Spleen (tissue), 7 donors: Measurements from ENCODE around the gene SGPL1.

Source experiments
- POLR2A ChIP-seq, 3 donors: fragments of 450-650 bp; IDR thresholded peaks; one replicate each; pipeline ENCODE4 v1.5.1; 2017; ENCODE audit warnings: antibody characterized with exemption in 3 of 3, mild to moderate bottlenecking in 1 of 3
- POLR2AphosphoS5 ChIP-seq, 3 donors: sonication (generic); formaldehyde crosslinking; IDR thresholded peaks; one replicate each; pipeline ENCODE4 v1.5.1; 2017; ENCODE audit warnings: antibody characterized with exemption in 3 of 3
- TF ChIP-seq, protein P1 (sequence below), 11 experiments: fragments of 200-600 bp in 7 of 11; fragments of 450-650 bp in 4 of 11; sonication (generic) in 4 of 11; IDR thresholded peaks in 8 of 11; conservative IDR thresholded peaks in 3 of 11; 1 replicate in 7 of 11; 2 replicates in 4 of 11; pipeline versions ENCODE4 v1.4.0 to v1.8.0; 2016 to 2021; ENCODE audit warnings: antibody characterized with exemption in 11 of 11, inconsistent platforms in 4 of 11, mild to moderate bottlenecking in 1 of 11
- donor health status: DM: no; HTN: no; CAD: no; lungs with moderate emphysema.
- donor health status: DM: no; HTN: no; CAD: no.
- donor health status: DM: no; HTN: no; CAD: no.

DNA sequence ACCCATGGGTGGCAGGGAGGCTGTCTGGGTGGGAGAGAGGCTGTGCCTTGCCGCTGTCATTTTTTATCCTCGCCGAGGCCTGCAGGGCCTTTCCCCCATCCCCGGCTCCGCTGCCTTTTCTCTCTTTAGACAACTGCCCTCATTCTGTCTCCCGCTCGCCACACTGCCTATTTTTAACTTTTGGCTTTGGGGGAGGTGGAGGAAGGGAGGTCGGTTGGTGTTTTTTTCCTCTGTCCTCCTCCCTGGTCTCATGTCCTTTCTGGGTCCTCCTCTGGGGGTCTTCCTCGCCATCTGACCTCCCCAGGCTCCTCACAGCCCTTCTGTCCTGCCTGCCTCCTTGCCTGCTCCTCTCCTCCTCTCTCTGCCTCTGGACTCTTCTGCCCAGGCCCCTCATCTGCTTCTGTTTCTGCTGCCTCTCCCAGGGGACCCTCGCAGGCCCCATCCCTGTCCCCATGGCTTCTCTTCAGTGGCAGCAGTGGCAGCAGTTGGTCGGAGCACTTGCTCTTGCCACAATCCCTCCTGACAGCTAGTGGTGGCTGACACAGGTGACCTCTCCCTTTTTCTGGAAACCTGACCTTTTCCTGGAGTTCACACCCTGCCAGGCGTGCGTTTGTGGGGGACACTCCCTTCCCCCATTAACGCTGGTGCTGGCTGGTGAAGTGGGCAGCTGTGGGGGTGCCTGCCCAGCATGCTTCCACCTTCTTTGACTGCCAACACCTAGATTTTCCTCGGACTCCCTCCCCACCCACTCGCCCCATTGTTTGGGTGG, 92.1 kb downstream of the SGPL1 start:
- TF ChIP-seq POLR2A (IDR thresholded peaks at IDR 0.05) (no peak), POLR2AphosphoS5 (IDR thresholded peaks at IDR 0.05) (no peak)
- TF ChIP-seq, protein P1, sequence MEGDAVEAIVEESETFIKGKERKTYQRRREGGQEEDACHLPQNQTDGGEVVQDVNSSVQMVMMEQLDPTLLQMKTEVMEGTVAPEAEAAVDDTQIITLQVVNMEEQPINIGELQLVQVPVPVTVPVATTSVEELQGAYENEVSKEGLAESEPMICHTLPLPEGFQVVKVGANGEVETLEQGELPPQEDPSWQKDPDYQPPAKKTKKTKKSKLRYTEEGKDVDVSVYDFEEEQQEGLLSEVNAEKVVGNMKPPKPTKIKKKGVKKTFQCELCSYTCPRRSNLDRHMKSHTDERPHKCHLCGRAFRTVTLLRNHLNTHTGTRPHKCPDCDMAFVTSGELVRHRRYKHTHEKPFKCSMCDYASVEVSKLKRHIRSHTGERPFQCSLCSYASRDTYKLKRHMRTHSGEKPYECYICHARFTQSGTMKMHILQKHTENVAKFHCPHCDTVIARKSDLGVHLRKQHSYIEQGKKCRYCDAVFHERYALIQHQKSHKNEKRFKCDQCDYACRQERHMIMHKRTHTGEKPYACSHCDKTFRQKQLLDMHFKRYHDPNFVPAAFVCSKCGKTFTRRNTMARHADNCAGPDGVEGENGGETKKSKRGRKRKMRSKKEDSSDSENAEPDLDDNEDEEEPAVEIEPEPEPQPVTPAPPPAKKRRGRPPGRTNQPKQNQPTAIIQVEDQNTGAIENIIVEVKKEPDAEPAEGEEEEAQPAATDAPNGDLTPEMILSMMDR (IDR thresholded peaks at IDR 0.05 in 8 of 11, conservative IDR thresholded peaks at IDR 0.05 in 3 of 11): no peak
